Gastrocnemius medialis (tissue), 4 donors: Measurements from ENCODE around the gene CHRNA4. TPM values are rescaled to one million over a fixed set of nuclear protein-coding genes. Genes with fewer than 3 reads are reported as not detected.

ENCODE experiments used
- ATAC-seq, 2 donors: fragments of 150-250 bp; one replicate each; pipeline ENCODE4 v1.9.1; 2016
- DNase-seq, 2 donors: peaks; one replicate each; pipeline ENCODE4 v3.0.0-alpha.2; 2019
- H3K27ac ChIP-seq, 4 donors: fragments of 200-600 bp; sonication (generic); 1 replicate in 1 of 4; 2 replicates in 3 of 4; pipeline ENCODE4 v1.5.1; 2016 to 2018; ENCODE audit warnings: mild to moderate bottlenecking in 2 of 4, moderate library complexity in 1 of 4
- H3K27me3 ChIP-seq, 3 donors: fragments of 200-600 bp; sonication (generic) in 2 of 3; 1 replicate in 1 of 3; 2 replicates in 2 of 3; pipeline versions ENCODE4 v1.5.1 to v1.6.0; 2016 to 2019; ENCODE audit warnings: mild to moderate bottlenecking in 1 of 3, moderate library complexity in 1 of 3
- H3K36me3 ChIP-seq, 2 donors: fragments of 200-600 bp; sonication (generic) in 1 of 2; one replicate each; pipeline ENCODE4 v1.5.1; 2017 to 2018
- H3K4me1 ChIP-seq, 2 donors: fragments of 200-600 bp; sonication (generic) in 1 of 2; one replicate each; pipeline ENCODE4 v1.5.1; 2016 to 2017; ENCODE audit warnings: mild to moderate bottlenecking in 2 of 2
- H3K4me3 ChIP-seq, 4 donors: fragments of 200-600 bp; sonication (generic) in 3 of 4; 1 replicate in 1 of 4; 2 replicates in 3 of 4; pipeline ENCODE4 v1.5.1; 2016 to 2019; ENCODE audit warnings: mild to moderate bottlenecking in 2 of 4
- H3K9me3 ChIP-seq, 3 donors: fragments of 200-600 bp; sonication (generic) in 2 of 3; 1 replicate in 1 of 3; 2 replicates in 2 of 3; pipeline ENCODE4 v1.5.1; 2016 to 2019
- CTCF ChIP-seq, 5 experiments: fragments of 450-650 bp in 3 of 5; fragments of 200-600 bp in 2 of 5; sonication (generic) in 2 of 5; IDR thresholded peaks in 4 of 5; conservative IDR thresholded peaks in 1 of 5; 1 replicate in 4 of 5; 2 replicates in 1 of 5; pipeline ENCODE4 v1.5.1; 2016 to 2019; ENCODE audit warnings: antibody characterized with exemption in 5 of 5, mild to moderate bottlenecking in 3 of 5, moderate library complexity in 3 of 5
- POLR2A ChIP-seq, 2 donors: fragments of 450-650 bp; IDR thresholded peaks; one replicate each; pipeline ENCODE4 v1.6.1; 2017; ENCODE audit warnings: antibody characterized with exemption in 2 of 2, mild to moderate bottlenecking in 2 of 2, moderate library complexity in 2 of 2
- in situ Hi-C, 4 donors: fragments of 200-750 bp; cut with MboI; loops; one replicate each; pipeline versions ENCODE4 v1.15.0 to v1.8.0; 2017; ENCODE audit warnings: low sequenced_read_pairs in 4 of 4
- intact Hi-C: fragments of 100-400 bp; cut with DNase I; formaldehyde crosslinking; loops from one replicate; pipeline ENCODE4 v1.15.1; 2023; ENCODE audit warnings: low total_unique reads
- total RNA-seq, 4 donors: library from RNA; depleted of rRNA; stranded (reverse); fragments of >200 nt; gene quantifications; one replicate each; pipeline versions ENCODE4 v1.1.0 to v1.2.3, GENCODE V29; 2016

Gene CHRNA4
- total RNA-seq, 4 donors from 2014 or later: not detected

DNA sequence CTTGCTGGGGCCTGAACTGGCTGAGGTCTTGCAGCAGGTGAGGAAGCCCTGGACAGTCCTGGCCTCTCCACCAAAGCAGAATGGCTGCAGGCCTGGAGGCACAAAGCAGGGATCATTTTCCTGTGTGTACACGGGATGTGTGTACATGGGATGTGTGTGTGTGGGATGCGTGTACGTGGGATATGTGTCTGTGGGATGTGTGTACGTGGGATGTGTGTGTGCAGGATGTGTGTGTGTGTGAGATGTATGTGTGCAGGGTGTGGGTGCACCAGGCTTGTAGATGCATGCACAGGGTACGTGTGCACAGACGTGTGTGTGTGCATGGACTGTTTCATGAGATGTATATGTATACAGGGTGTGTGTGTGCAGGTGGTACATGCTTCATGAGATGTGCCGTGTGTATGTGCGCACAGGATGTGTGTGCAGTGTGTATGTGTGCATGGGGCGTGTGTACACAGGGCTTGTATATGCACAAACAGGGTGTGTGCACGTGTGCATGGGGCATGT, 7.9 kb upstream of the CHRNA4 start:
- in situ Hi-C loops: no loop called here
- DNase-seq (no peak), ATAC-seq (no peak)

DNA sequence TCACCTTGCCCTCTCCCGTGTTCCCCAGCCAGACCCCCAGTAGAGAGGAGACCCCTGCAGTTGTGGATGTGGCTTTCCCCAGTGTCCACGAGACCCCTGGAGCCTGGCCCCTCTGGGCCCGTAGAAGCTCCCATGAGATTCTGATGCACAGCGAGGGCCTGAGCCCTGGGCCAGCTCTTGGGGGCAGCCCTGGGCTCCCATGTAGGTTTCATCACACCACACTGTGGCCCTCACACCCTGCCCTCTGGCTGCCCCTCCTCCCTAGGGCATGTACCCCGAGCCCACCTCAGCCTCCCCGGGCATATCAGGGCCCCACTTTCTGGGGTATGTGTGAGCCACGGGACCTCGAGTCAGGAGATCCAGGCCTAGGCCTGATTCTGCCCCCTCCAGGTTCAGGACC, 7.0 kb upstream of the CHRNA4 start:
- Histone ChIP-seq H3K4me3 (no peak overlapping the region), H3K4me1 (peaks cover 0 to 4% of the 10 kb centered on the region in 2 donors), H3K9me3 (no peaks in the 10 kb centered on the region), H3K27me3 (peaks cover 0 to 13% (median 11%) of the 10 kb centered on the region in 3 donors), H3K27ac (no peak overlapping the region), H3K36me3 (no peaks in the 10 kb centered on the region)
- DNase-seq (no peak), ATAC-seq (no peak)
- intact Hi-C loops (no loop called here), in situ Hi-C loops (no loop called here)
- no peak for TF ChIP-seq POLR2A (IDR thresholded peaks at IDR 0.05)
- TF ChIP-seq CTCF (IDR thresholded peaks at IDR 0.05 in 4 of 5, conservative IDR thresholded peaks at IDR 0.05 in 1 of 5): no peak

More for the DNA sequence above, 7.9 kb upstream of the CHRNA4 start:
- intact Hi-C loops: no loop called here
- H3K9me3 ChIP-seq: no peaks in the 10 kb centered on the region
- H3K36me3 ChIP-seq: no peaks in the 10 kb centered on the region
- H3K27me3 ChIP-seq: peaks cover 2 to 18% (median 3%) of the 10 kb centered on the region in 3 donors
- no peak for TF ChIP-seq POLR2A (IDR thresholded peaks at IDR 0.05)
- TF ChIP-seq CTCF (IDR thresholded peaks at IDR 0.05 in 4 of 5, conservative IDR thresholded peaks at IDR 0.05 in 1 of 5): no peak
- peaks cover 0 to 4% of the 10 kb centered on the region in 2 donors for H3K4me1 ChIP-seq
- no peak overlapping the region for H3K27ac ChIP-seq
- no peak overlapping the region for H3K4me3 ChIP-seq

GRCh38 chr20:63367446-63368055, 6.4 kb upstream of the CHRNA4 start:
- H3K4me1 ChIP-seq: peaks cover 0 to 4% of the 10 kb centered on the region in 2 donors
- no peaks in the 10 kb centered on the region for H3K36me3 ChIP-seq
- no peak for TF ChIP-seq POLR2A (IDR thresholded peaks at IDR 0.05)
- no peak for TF ChIP-seq CTCF (IDR thresholded peaks at IDR 0.05 in 4 of 5, conservative IDR thresholded peaks at IDR 0.05 in 1 of 5)
- ATAC-seq: no peak
- DNase-seq: no peak
- no peak overlapping the region for H3K4me3 ChIP-seq
- no peak overlapping the region for H3K27ac ChIP-seq
- H3K27me3 ChIP-seq: peaks cover 0 to 15% (median 12%) of the 10 kb centered on the region in 3 donors
- in situ Hi-C loops (no loop called here), intact Hi-C loops (no loop called here)
- no peaks in the 10 kb centered on the region for H3K9me3 ChIP-seq

GRCh38 chr20:63366390-63367365, 5.5 kb upstream of the CHRNA4 start:
- Histone ChIP-seq H3K4me3 (no peak overlapping the region), H3K9me3 (no peaks in the 10 kb centered on the region), H3K36me3 (no peaks in the 10 kb centered on the region), H3K4me1 (peaks cover 0 to 4% of the 10 kb centered on the region in 2 donors), H3K27ac (no peak overlapping the region), H3K27me3 (peaks cover 3 to 16% (median 15%) of the 10 kb centered on the region in 3 donors)
- no peak for DNase-seq
- intact Hi-C loops: no loop called here
- no peak for ATAC-seq
- no peak for TF ChIP-seq CTCF (IDR thresholded peaks at IDR 0.05 in 4 of 5, conservative IDR thresholded peaks at IDR 0.05 in 1 of 5)
- no peak for TF ChIP-seq POLR2A (IDR thresholded peaks at IDR 0.05)
- in situ Hi-C loops: no loop called here
